ENCODE results near the gene STC2.

DNA sequence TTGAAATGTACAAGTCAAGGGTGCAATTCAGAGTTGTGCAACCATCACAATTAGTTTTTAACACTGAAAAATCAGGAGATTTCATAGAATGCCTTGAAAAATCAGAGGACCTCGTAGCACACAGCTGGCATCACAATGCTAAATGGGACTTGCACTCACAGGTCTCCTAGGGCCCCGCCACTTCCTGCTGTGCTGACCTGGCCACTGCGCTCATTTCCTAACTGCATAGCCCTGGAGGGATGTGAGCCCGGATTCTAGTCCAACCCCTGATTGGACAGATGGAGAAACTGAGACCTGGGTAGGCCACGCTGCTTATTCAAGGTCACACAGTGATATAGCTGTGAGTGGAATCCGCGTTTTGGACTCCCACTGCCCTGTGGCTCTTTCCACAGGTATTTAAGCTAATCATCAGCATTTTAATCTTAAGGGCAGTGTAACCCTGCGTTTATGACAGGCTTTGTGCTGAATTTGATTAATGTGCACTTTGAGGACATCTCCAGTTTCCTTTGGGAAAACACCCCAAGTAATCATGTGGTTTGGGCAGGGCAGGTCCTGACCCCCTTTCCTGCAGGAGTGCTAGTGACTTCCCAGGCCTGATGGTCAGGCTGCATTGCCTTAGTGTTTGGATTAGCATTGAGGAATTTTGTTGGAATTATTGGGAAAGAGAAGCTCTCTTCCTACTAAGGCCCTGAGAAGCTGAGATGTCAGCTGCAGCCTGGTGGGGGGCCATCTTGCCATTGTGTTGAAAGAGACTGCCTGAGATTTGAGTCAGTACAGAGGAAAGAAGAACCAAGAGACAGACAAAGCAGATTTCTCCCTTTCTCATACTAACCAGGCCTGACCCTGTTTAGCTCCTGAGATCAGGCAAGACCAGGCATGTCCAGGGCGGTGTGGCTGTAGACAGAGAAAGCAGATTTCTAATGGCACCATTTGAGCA is 36.2 kb downstream of the STC2 start:
- TF ChIP-seq, protein P1, sequence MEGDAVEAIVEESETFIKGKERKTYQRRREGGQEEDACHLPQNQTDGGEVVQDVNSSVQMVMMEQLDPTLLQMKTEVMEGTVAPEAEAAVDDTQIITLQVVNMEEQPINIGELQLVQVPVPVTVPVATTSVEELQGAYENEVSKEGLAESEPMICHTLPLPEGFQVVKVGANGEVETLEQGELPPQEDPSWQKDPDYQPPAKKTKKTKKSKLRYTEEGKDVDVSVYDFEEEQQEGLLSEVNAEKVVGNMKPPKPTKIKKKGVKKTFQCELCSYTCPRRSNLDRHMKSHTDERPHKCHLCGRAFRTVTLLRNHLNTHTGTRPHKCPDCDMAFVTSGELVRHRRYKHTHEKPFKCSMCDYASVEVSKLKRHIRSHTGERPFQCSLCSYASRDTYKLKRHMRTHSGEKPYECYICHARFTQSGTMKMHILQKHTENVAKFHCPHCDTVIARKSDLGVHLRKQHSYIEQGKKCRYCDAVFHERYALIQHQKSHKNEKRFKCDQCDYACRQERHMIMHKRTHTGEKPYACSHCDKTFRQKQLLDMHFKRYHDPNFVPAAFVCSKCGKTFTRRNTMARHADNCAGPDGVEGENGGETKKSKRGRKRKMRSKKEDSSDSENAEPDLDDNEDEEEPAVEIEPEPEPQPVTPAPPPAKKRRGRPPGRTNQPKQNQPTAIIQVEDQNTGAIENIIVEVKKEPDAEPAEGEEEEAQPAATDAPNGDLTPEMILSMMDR (conservative IDR thresholded peaks at IDR 0.05; ENCODE audit: low read depth, low read length), result no peak
- no peak for TF ChIP-seq EZH2 (IDR thresholded peaks at IDR 0.05; ENCODE audit: low read length, unreplicated experiment)
- no peak for TF ChIP-seq EZH2phosphoT487 (IDR thresholded peaks at IDR 0.05; ENCODE audit: borderline replicate concordance, low read length)

Measured in PC-3 (cell line).